Activated CD4-positive, alpha-beta T cell treated with anti-CD3 and anti-CD28 coated beads for 1 hour (primary cell): ENCODE data around the gene SCD5.

Experiments
- DNase-seq: peaks from one replicate; pipeline ENCODE4 v3.0.0-alpha.2; 2020

SCD5 gene

DNA sequence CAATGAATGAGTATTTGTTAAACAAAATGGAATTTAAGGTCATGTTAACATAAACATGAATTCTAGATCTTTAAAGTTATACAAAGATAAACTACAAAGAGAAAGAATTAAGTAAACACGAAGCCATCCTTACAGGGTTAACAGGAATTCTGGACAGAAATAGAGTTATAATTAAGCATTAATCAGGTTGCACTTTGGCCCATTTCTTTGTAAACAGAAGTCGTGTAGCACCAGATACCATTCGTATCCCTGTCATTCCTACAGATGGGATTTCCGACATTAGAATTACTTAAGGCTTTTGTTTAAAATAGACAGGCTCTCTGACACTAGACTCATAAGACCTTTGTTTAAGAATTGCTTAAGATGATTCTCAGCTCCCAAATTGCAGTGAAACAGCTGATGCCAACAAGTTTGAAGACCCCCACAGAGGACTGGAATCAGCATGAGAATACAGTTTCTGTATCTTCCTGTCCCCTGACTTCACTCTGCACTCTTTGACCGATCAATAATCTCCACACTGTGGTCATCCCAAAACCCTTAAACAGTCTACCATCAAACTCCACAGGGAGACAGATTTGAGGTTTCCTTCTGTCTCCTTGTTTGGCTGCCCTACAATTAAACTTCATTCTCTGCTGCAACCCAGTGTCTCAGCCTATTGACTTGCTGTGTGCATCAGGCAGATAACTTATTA is 214.6 kb downstream of the SCD5 start:
- DNase-seq = no peak

DNA sequence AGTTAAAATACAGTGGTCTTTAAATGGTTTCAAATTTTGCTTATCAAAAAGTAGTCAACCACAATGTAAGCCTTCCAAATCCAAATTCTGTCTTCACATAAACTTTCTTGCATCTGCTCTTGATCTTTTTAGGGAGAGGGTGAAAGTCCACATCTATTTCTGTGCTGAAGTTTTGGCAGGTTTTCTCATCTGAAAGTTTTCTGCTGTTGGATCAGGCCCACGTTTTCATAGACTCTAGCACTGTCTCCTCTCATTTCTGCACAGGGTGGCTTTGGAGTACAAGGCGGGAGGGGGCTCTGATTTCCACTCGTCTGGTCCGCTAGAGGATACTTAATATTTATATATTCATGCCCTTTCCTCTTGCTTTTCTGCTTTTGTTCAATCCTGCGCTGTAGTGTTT is 218.7 kb downstream of the SCD5 start:
- no peak for DNase-seq
